OCI-LY1 (cell line): ENCODE data around the gene TCF7.

ENCODE experiments used
- H2AFZ ChIP-seq: fragments of 200-600 bp; sonication (generic), shearing (Covaris generic); 2 replicates; pipeline ENCODE4 v1.6.0; 2014; ENCODE audit warnings: antibody characterized with exemption, mild to moderate bottlenecking, low read length
- H3F3A ChIP-seq: fragments of 200-600 bp; sonication (generic), shearing (Covaris generic); 2 replicates; pipeline ENCODE4 v1.6.0; 2014; ENCODE audit warnings: mild to moderate bottlenecking, antibody characterized with exemption, low read length, moderate library complexity; ENCODE audit not compliant: insufficient read depth
- H3K27ac ChIP-seq: fragments of 200-600 bp; sonication (generic); 2 replicates; pipeline ENCODE4 v1.5.1; 2014; ENCODE audit warnings: low read length, mixed run types, mild to moderate bottlenecking, low read depth; ENCODE audit not compliant: poor library complexity, severe bottlenecking
- H3K27me3 ChIP-seq: fragments of 200-600 bp; sonication (generic); 2 replicates; pipeline ENCODE4 v1.6.0; 2014; ENCODE audit warnings: antibody characterized with exemption, mild to moderate bottlenecking, low read length, moderate library complexity; ENCODE audit not compliant: insufficient read depth
- H3K36me3 ChIP-seq: fragments of 200-600 bp; sonication (generic); 2 replicates; pipeline ENCODE4 v1.6.1; 2014; ENCODE audit warnings: mild to moderate bottlenecking, antibody characterized with exemption, low read length, moderate library complexity, mixed read lengths; ENCODE audit not compliant: insufficient read depth
- H3K4me1 ChIP-seq: fragments of 200-600 bp; sonication (generic); 2 replicates; pipeline ENCODE4 v1.5.1; 2014; ENCODE audit warnings: mild to moderate bottlenecking, low read length, moderate library complexity; ENCODE audit not compliant: insufficient read depth, severe bottlenecking
- H3K4me2 ChIP-seq: fragments of 200-600 bp; sonication (generic), shearing (Covaris generic); 2 replicates; pipeline ENCODE4 v1.6.1; 2014; ENCODE audit warnings: low read length
- H3K4me3 ChIP-seq: fragments of 200-600 bp; sonication (generic); 2 replicates; pipeline ENCODE4 v1.5.1; 2014; ENCODE audit warnings: low read length, low read depth, mild to moderate bottlenecking, mixed read lengths; ENCODE audit not compliant: poor library complexity, severe bottlenecking
- H3K79me2 ChIP-seq: fragments of 200-600 bp; shearing (Covaris generic); 2 replicates; pipeline ENCODE4 v1.6.1; 2016; ENCODE audit warnings: mixed run types, low read length, mixed read lengths; ENCODE audit not compliant: insufficient read depth
- H3K9ac ChIP-seq: fragments of 200-600 bp; sonication (generic), shearing (Covaris generic); 2 replicates; pipeline ENCODE4 v1.6.1; 2014; ENCODE audit warnings: mild to moderate bottlenecking, low read length, mixed read lengths
- H3K9me2 ChIP-seq: fragments of 200-600 bp; sonication (generic), shearing (Covaris generic); 2 replicates; pipeline ENCODE4 v1.6.1; 2014; ENCODE audit warnings: low read depth, mild to moderate bottlenecking, low read length, mixed read lengths
- H3K9me3 ChIP-seq: fragments of 200-600 bp; shearing (Covaris generic); 2 replicates; pipeline ENCODE4 v1.6.1; 2014; ENCODE audit warnings: low read length, mixed read lengths
- H4K20me1 ChIP-seq: fragments of 200-600 bp; sonication (generic), shearing (Covaris generic); 2 replicates; pipeline ENCODE4 v1.6.0; 2016; ENCODE audit warnings: mild to moderate bottlenecking, low read length; ENCODE audit not compliant: insufficient read depth
- CTCF ChIP-seq: fragments of 200-600 bp; sonication (generic), shearing (Covaris generic); IDR thresholded peaks from 2 replicates; pipeline ENCODE4 v1.5.1; 2017; ENCODE audit warnings: mild to moderate bottlenecking, antibody characterized with exemption, low read length, moderate library complexity, mixed read lengths
- EZH2 ChIP-seq: fragments of 200-600 bp; sonication (generic), shearing (Covaris generic); IDR thresholded peaks from 2 replicates; pipeline ENCODE4 v1.8.0; 2017; ENCODE audit warnings: borderline replicate concordance, mixed run types, mild to moderate bottlenecking, antibody characterized with exemption, low read length, moderate library complexity, mixed read lengths

The TCF7 gene

GRCh38 chr5:134097211-134097749, 17.2 kb upstream of the TCF7 start:
- H3K27me3 ChIP-seq: no peaks in the 10 kb centered on the region
- no peaks in the 10 kb centered on the region for H4K20me1 ChIP-seq
- no peaks in the 10 kb centered on the region for H3F3A ChIP-seq
- no peak overlapping the region for H3K9ac ChIP-seq
- no peak overlapping the region for H2AFZ ChIP-seq
- H3K9me3 ChIP-seq: no peaks in the 10 kb centered on the region
- H3K36me3 ChIP-seq: no peaks in the 10 kb centered on the region
- peaks cover 17% of the 10 kb centered on the region for H3K4me1 ChIP-seq
- no peak overlapping the region for H3K27ac ChIP-seq
- TF ChIP-seq CTCF: no peak
- no peak overlapping the region for H3K4me3 ChIP-seq
- no peaks in the 10 kb centered on the region for H3K9me2 ChIP-seq
- H3K79me2 ChIP-seq: no peaks in the 10 kb centered on the region
- H3K4me2 ChIP-seq: no peak overlapping the region

- H3K79me2 ChIP-seq: no peaks in the 10 kb centered on the region
- H3K9me3 ChIP-seq: no peaks in the 10 kb centered on the region
- no peaks in the 10 kb centered on the region for H3K27me3 ChIP-seq
- no peak overlapping the region for H3K27ac ChIP-seq
- H3K4me2 ChIP-seq: no peak overlapping the region
- TF ChIP-seq CTCF: no peak
- no peak for TF ChIP-seq EZH2
- peaks cover 17% of the 10 kb centered on the region for H3K4me1 ChIP-seq
- H4K20me1 ChIP-seq: no peaks in the 10 kb centered on the region
- no peaks in the 10 kb centered on the region for H3K9me2 ChIP-seq
- no peaks in the 10 kb centered on the region for H3K36me3 ChIP-seq
- H2AFZ ChIP-seq: no peak overlapping the region
- no peaks in the 10 kb centered on the region for H3F3A ChIP-seq
- no peak overlapping the region for H3K4me3 ChIP-seq
- no peak overlapping the region for H3K9ac ChIP-seq
Measured at GRCh38 chr5:134098690-134099089, 15.8 kb upstream of the TCF7 start.

- H3K4me3 ChIP-seq: no peak overlapping the region
- no peak overlapping the region for H2AFZ ChIP-seq
- no peaks in the 10 kb centered on the region for H3F3A ChIP-seq
- H3K79me2 ChIP-seq: no peaks in the 10 kb centered on the region
- H3K9me2 ChIP-seq: no peaks in the 10 kb centered on the region
- H3K27me3 ChIP-seq: no peaks in the 10 kb centered on the region
- H3K9me3 ChIP-seq: no peaks in the 10 kb centered on the region
- H3K4me1 ChIP-seq: peaks cover 17% of the 10 kb centered on the region
- no peaks in the 10 kb centered on the region for H3K36me3 ChIP-seq
- no peak for TF ChIP-seq EZH2
- no peak for TF ChIP-seq CTCF
- no peaks in the 10 kb centered on the region for H4K20me1 ChIP-seq
- H3K27ac ChIP-seq: no peak overlapping the region
- H3K9ac ChIP-seq: no peak overlapping the region
- no peak overlapping the region for H3K4me2 ChIP-seq
Measured at GRCh38 chr5:134099288-134099872, 15.1 kb upstream of the TCF7 start.
